Putamen (tissue), 1 donor: ENCODE results near the gene LDLRAD4.

Experiments
- DNase-seq: peaks from one replicate; pipeline ENCODE4 v3.0.0-alpha.2; 2016; ENCODE audit warnings: low spot score

Gene LDLRAD4

DNA sequence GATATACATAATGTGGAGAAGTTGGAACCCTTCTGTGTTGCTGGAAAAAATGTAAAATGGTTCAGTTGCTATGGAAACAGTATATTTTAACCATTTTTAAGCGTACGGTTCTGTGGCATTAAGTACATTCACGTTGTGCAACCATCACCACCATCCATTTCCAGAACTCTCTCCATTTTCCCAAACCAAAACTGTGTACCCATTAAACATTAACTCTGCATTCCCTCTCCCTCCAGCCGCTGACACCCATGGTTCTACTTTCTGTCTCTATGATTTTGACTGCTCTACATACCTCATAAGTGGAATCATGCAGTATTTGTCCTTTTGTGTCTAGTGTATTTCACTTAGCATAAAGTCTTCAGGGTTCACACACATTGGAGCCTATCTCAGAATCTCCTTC is 67.3 kb downstream of the LDLRAD4 start:
- no peak for DNase-seq

DNA sequence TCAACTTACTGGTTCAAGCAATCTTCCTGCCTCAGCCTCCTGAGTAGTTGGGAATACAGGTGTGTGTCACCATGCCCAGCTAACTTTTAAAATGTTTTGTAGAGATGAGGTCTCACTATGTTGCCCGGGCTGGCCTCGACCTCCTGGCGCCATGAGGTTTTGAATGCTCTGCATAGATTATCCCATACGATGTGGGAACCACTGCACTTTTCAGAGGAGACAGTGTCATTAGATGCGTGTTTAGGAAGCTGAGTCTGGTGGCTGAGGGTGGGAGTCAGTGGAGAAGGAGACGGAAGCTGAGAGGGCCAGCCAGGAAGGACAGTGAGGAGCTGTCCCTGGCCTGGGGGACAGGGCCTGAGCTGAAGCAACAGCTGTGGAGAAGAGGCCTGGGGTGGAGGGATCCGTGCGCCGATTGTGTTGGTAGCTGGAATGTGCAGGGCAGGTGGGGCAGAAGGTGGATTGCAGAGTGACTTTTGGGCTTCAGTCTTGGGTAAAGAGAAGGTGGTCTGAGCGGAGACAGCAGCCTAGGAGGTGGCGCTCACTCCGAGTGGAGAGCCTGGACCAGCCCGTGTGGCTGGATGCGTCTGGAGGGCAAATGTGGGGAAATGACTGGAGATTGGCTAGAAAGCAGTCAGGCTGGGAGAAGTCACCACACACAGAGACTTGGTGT is 68.0 kb downstream of the LDLRAD4 start:
- DNase-seq: no peak

DNA sequence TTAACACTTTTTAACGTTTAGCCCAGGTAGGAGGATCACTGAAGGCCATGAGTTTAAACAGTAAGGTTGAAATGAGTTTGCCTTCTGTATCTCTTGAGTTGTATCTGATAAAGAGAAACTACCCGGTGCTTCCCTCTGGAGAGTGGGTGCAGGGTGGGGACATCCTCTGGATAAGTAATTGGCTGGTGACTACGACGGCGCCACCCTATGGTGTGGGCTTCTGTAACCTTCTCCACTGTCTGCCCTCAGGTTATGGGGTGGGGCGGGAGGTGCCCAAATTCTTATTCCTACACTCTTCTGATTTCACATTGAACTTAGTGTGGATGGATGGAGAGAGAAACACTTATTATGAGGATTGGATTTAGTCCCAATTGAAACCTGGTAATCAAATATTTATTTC is 68.8 kb downstream of the LDLRAD4 start:
- no peak for DNase-seq

DNA sequence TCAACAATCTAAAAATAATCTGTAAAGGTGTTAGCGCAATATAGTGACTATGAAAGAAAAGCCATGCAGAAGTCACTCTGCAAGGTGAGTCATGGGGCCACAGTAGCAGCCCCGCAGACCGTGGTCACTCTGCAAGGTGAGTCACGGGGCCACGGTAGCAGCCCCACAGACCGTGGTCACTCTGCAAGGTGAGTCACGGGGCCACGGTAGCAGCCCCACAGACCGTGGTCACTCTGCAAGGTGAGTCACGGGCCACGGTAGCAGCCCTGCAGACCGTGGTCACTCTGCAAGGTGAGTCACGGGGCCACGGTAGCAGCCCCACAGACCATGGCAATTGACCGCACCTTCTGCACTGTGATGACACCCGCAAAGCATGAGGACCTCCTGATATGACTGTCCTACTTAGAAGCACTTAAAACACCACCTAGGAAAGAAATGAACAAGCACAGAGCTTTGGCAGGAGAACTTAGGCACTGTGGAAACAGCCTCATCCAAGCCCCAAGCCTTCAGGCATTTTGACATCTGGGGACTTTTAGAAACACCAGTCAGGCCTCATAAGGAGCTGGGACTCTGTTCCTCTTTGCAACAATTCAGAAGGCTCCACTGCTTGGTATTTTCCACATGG is 70.1 kb downstream of the LDLRAD4 start:
- no peak for DNase-seq

DNA sequence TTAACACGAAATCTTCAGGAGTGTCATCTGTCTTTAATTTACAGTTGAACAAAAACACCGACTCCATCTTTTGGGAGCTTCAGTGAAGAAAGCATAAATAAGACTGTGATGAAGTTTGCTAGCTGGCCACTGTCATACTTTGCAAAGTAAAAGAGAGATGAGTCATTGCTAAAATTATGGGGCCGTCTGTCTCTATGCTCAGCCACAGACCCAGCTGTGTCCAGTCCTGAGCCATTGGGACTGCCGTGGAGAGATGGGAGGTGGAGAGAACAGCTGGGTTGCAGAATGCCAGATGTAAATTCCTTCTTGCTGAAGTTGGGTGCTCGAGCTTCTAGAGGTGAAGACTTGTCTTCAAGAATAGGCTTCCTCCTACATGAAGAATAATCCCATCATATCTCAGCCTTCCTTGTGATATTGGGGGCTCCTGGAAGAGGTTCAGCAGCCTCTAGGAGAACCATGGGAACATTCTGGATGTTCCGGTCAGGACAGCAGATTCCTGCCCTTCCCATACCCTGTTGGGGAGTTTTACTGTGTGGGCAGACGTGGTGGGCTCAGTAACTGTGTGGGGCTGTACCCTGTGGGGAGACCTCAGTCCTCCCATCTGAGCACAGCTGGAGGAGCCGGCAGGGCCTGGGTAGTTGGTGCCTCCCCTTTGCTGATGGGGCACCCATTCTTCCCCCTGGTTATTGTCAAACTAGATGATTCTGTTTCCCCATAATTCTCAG is 71.1 kb downstream of the LDLRAD4 start:
- DNase-seq: no peak

DNA sequence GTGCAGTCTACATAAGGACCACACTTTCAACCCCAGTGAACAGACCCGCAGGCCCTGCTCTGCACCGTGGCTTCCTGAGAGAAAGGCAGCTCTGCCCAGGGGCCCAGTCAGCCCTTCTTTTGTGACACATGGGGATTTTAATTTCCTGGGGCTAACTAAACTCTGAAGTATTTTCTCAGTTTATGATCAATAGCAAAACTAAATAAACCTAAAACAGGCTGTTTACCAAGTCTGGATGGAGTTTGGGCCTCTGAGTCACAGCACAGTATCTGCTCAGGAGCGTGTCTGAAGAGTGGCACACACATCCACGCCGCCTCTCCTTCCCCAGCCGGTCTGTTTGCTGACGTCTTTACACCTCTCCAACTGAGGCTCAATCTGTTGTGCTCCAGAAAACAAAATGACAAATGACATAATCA is 72.3 kb downstream of the LDLRAD4 start:
- no peak for DNase-seq

DNA sequence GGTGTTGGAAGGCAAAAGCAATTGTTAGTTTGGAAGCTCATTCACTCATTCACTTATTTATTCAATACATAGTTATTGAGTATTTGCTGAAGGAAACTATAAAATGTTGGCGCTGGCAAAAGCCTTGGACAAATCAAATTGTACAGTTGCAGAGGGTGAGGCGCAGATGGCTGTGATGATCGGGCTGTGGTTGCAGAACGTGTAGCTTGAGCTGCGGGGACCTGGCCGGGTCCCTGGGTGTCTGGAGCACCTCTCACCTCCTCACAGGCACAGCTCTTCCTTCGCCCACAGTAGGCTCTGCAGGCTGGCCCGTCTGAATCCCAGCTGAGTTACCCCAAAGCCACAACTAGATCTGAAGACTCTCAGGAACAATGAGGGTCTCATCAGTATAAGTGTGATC is 72.7 kb downstream of the LDLRAD4 start:
- DNase-seq: no peak

DNA sequence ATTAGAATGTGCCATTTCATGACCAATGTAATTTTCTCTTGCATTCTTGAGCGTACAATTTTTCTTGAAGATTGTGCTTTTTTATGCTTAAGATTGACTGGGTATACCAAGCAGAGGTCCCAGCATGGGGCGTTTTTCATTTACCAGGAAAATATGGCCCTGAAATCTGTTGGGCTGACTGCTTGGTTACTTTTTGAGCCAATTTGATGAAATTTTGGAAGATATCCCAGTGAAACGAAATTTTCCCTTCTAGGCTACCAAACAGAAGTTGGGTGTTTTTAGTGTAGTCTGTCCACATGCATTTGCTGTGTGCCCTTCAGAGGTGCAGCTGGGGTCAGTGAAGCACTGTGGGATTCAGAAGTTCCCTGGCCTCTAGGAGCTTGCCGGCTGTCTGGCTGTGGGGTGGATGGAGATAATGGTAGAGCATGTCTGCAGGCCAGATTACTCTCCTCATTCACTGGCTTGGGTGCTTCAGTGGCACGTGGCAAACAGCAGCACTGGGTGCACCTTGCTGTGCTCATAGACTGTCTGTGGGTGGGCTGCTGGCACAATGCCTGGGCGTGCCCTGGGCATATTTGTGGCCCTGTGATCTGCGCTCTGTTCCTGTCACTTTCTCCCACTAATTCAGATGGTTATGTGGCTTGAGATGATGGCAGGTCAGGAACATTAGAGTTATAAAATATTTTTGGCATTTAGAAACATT is 73.3 kb downstream of the LDLRAD4 start:
- DNase-seq: no peak

DNA sequence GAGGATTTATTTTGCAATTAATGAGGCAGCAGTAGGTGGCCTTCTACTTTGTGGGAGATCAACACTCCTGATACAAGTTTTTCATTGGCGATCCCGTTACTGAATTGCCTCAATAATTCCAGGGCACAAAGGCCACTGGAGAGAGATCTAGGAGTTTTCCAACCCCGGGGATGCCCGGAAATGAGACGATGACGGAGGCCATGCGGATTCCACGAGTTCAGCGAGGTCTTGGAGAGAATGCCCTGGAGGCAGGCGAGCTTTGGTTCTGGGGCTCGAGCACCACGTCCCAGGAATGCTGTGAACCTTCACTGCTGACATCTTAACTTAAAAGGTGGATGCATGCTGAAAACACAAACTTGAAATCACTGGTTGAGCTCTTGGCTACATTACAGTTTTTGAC is 74.2 kb downstream of the LDLRAD4 start:
- DNase-seq: no peak

DNA sequence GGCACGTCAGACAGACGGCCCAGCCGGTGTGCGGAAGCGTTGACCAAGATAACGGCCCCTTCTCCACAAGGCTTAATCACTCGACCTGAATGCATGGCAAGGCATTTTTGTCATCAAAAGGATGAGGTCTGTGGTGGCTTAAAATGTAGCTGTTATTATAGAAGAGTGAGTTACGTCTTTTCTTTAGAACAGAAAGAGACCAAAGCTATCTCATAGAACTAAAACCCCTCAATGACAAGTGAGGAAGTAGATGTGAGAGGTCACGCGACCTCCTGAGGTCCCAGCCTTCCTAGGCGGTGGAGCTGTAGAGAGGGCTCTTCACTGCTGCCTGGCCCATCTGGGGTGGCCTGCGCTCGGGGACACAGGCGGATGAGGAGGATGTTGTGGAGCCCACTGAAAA is 75.7 kb downstream of the LDLRAD4 start:
- DNase-seq: no peak

DNA sequence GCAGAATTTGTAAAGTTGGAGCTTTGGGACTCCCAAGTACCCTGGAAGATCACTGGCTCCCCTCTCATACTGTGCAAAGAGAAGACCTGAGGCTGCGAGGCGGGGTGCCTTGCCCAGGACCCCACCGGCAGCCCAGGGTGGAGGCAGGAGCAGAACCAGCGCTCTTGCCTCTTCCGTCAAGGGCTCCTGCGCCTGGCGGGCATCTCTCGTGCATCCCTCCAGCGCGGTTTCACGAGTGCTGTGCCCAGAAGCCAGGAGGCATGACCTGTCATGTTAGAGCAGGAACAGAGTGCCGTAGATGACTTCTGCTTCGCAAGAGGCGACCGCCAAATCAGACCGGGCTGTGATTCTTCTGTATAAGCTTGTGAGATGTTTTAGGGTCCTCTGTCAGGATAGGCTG is 77.3 kb downstream of the LDLRAD4 start:
- no peak for DNase-seq

DNA sequence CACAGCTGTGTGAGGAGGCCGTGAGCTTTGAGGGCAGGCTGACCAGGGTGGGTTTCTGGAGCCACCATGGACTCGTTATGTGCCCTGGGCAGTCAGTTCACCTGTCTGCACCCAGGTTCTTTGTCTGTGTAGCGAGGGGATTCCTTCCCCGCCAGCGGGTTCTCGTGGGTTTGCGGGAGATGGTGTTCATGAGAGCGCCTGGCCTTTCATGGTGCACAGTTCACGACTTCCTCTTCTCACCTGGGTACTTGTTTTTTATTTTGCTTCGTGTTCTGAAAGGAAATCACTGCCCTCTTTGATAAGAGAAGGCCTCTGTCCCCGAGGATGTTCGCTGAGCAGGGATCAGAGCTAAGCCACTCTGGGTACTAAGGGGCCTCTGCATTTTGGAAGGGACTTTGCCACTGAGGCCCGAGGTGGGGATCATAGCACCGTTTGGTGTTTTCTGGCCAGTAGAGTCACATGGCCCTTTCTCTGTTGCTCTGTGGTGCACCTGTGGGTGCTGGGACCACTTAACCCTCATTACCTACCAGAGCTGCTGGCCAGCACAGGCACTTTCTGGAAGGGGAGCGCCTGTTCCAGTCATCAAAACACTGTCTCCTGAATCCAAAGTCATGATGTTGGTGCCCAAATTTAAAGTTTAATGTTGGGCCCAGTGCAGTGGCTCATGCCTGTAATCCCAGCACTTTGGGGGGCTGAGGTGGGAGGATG is 78.5 kb downstream of the LDLRAD4 start:
- no peak for DNase-seq

DNA sequence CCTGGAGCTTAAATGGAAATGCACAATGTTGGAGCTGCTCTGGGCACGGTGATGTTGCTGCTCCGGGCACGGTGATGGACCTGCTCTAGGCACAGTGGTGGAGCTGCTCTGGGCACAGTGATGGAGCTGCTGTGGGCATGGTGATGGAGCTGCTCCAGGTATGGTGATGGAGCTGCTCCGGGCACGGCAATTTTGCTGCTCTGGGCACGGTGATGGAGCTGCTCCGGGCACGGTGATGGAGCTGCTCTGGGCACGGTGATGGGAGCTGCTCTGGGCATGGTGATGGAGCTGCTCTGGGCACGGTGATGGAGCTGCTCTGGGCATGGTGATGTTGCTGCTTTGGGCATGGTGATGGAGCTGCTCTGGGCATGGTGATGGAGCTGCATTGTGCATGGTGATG is 79.7 kb downstream of the LDLRAD4 start:
- DNase-seq: no peak

DNA sequence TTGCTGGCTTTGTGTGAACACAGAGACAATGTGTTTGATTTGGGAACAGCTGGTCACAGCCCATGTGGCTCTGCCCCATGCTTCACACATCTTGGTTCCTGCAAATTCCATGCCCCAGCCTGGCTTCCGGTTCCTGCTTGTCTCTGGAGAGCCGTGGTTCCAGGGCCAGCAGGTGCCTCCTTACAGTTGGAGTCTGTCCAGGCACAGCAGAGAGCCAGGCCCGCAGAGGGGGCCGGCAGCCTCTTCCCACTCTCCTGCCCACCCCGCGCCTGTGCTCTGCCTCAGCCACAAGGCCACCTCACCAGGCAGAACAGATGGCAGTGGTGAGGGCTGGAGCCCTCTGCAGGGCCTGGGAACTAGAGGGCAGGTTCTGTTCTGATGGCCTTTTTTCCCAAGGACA is 81.5 kb downstream of the LDLRAD4 start:
- DNase-seq: no peak

DNA sequence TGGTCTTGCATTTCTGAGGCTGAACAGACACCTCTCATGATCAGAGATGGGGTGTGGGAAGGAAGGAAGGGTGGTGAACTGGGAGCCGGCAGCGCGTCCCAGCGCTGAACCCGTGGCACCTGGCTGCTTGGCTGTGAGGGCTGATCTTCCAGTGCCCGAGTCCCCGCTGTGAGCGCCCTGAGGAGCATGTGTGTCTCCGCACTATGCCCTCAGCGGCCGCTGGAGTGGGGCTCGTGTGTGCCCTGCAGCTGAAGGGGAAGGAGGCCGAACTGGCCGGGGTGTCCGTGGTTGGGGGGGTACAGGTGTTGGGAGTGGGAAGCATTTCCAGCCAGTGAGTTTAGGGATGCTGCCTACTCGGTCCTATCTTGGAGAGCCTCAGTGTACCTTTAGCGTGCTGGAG is 82.2 kb downstream of the LDLRAD4 start:
- DNase-seq: no peak

DNA sequence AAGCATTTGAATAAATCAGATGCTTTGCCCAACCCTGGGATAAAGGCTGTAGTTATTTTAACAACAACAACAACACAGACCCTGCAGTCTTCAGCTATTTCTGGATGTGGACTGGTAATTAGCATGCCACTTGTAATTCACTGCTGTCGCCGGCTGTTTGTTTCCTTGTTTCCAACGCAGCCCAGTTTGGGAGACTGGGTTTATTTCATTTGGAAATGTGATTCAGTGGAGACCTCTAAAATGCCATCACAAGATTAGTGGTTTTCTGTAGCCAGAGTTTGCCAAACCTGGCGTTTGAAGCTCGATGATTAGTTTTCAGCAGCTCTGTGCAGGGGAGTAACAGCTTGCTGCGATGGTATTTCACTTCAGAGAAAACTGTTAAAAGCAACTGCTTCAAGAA is 83.5 kb downstream of the LDLRAD4 start:
- DNase-seq: peak; percentile 32

DNA sequence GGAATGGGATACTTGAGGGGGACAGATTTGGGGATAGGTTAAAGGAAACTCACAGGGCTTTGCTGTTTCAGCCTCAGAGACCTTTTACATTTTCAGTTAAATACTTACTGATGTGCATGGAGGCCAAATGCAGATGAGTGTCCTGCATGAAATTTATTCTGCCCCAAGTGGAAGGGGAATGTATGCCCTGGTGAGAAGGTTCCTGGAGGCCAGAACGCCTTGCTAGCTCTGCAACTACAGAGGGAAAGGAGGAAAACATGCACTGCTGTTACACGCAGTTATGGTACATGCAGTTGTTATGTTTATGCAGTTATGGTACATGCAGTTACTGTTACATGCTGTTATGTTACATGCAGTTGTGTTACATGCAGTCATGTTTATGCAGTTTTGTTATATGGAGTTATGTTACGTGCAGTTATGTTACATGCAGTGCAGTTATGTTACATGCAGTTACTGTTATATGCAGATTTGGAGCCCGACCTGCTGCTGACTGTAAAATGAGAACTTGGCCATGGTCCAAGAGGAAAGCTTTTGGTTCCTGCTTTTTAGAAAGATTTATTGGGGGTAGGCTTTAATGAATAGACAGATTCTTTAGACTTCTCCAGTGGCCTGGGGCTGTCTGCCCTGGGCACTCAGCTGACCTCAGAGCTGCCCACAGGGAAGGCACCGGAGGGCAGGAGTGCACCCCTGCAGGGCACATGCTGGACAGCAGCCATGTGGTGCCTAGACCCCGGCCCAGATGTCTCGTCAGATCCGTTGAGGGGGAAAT is 84.1 kb downstream of the LDLRAD4 start:
- DNase-seq: no peak

DNA sequence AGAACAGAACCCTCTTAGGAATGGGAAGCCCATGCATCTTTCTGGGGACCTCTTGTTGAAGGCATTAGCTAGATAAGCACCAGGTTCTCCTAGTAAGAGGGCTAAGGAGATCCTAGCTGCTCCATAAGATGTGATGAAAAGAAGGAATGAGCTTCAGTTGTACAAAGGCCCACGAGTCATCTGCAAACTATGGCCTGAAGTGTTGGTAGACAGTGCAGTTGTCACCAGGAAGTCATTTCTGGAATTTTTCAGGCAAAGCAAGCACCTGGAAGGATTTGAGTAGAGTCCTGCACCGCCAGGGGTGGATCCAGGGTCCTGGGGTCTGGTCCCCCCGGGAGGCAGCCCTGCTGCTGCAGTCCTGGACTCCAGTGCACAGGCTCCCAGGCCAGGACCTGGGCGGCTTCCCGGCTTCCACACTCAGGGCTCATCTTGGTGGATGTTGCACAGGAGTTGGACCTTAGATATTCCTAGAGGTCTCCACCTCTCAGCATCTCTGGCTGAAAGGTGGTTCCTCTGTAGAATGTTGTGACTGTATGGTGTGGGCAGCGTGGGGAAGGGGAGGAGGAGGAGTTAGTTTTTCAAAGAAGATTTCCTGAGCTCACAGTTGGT is 85.3 kb downstream of the LDLRAD4 start:
- DNase-seq: no peak

DNA sequence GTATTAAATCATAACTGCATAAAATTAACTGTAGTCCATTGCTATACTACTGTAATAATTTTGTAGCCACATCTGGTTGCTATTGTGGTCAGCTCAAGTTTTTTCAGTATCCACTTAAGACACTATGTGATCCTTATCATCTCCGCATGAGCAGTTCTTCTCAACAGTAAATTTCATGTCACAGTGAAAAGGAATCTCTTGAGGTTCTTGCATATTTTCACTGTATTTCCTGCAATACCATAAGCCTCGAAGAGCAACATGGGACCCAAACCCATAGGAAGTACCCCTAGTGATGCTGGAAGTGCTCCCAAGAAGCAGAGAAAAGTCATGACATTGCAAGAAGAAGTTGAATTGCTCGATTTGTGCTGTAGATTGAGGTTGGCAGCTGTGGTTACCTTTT is 86.7 kb downstream of the LDLRAD4 start:
- no peak for DNase-seq

DNA sequence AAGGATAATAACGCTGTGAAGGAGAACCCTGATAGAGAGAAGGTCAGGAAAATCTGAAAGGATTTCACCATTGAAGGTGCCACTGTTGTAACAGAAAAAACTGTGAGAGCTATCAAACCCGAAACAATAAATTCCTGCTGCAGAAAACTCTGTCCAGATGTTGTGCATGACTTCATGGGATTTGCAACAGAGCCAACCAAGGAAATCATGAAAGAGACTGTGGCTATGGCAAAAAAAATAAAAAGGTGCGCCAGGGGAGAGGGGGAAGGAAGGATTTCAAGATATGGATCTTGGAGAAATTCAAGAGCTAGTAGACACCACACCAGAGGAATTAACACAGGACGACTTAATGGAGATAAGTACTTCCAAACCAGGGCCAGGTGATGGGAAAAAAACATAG is 88.0 kb downstream of the LDLRAD4 start:
- DNase-seq: no peak

DNA sequence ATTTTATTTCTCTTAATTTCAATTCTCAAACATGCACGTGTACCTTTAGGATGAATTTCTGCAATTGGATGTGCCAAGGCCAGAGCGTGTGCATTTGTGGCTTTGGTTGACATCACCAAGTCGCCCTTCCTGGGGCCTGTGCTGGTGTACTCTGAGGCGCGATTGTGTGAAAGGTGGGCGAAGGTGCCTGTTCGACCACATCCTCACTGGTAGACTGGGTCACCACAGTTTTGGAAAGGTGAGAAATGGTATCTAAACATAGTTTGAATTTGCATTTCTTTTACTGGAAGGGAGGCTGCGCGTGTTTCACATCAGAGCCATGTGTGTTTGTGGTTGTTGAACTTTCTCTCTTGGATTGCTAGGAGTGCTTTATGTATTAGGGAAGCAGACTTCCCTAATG is 89.8 kb downstream of the LDLRAD4 start:
- DNase-seq: no peak
